Measurements from ENCODE around the gene MVK.

The MVK gene

DNA sequence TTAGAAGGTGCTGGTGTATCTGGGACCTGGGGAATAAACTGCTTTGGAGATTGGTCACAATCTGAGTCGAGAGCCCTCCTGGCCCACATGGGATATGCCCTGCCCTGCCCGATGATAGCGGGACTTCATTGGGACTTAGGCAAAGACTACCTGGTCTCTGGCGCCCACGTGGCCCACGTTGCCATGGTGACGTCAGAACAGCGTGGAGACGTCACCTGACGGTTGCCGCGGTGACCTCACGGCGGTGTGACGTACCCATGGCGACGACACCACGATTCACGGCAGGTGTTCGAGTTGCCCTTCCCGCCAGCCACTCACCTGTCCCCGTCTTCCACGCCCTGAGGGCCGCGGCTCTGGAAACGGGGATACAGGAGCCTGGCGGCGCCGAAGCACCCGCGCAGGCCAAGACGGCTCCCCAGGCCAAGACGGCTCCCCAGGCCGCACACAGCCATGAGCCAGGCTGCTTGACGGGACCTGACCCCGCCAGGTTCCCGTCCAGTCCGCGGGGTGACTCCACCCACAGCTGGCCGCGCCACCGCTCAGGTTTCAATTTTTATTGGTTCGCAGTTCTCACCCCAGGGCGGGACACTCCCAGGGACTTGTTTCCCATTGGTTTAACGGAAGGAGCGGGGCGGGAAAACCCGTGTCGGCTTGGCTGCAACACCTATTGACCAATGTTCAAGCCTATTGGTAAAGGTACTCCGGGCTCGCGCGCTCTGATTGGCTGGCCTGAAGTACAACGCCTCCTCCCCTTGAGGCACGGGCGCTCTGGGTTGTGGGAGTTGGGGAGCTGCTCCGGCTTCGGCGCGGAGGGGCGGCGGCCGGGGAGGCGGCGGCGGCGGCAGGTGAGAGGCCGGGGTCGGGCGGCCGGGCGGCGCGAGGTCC lies at the start of gene MVK, which contains the start of gene MMAB:
Gene MVK, plus strand, starts transcription at position 766 of the 885 bp plus-strand sequence. CDS start 1,029 bp downstream, outside the sequence.
Gene MMAB, minus strand, starts transcription at position 476 of the 885 bp plus-strand sequence. Its CDS starts 24 bp downstream, at position 452.
- DNase-seq = peak; percentile 98 to 99

DNA sequence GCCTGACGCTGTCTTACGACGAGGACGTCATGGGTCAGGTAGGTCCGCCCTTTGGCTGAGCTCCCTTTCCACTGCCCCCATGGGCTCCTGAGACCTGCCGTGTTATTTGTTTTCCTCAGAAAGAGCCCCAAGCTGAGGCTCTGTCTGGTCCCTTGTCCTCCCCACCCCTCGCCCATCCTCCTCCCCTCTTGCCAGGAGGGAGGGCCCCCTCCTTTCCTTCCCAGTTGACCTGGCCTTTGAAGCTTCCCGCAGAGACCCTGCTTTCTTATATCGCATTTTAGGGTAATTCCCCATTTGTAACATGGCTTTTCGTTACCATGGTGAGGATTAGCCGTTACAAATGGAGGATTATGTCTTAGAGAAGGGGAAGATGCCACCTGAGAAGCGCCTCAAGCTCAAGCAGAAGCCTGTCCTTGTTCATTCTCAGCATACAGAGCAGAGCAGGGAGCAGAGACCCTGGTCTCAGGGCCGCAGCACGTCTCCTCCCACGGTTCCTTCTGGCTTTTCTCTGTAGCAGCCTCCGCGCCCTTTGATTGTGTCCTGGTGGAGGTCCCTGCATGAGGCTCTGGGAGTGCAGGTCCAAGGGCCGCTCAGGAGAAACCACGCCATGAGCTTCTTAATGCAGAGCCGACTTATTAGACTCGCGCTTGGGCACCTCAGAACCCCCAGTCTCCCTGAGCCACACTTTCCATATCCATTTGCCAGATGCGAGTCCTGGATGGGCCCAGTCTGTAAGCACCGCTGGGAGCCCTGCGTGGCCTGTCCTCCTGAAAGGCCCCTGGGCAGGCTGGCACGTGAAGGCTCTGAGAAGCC lies 48.9 kb upstream of the MVK start:
- DNase-seq = no peak

DNA sequence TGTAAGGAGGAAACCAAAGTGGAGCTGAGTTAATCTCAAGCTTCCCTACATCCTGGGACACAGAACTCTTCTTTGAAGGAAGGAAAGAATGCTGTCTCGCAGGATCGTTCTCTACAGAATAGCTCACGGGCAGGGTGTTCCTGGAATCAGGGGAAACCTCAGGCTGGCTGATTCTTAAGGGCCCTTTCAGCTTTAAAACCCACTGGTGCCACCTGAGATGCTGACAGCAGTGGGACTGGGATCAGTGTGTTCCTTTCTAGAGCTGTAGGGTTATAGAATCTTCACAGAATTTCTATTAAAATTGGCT lies 48.4 kb upstream of the MVK start:
- no peak for DNase-seq

DNA sequence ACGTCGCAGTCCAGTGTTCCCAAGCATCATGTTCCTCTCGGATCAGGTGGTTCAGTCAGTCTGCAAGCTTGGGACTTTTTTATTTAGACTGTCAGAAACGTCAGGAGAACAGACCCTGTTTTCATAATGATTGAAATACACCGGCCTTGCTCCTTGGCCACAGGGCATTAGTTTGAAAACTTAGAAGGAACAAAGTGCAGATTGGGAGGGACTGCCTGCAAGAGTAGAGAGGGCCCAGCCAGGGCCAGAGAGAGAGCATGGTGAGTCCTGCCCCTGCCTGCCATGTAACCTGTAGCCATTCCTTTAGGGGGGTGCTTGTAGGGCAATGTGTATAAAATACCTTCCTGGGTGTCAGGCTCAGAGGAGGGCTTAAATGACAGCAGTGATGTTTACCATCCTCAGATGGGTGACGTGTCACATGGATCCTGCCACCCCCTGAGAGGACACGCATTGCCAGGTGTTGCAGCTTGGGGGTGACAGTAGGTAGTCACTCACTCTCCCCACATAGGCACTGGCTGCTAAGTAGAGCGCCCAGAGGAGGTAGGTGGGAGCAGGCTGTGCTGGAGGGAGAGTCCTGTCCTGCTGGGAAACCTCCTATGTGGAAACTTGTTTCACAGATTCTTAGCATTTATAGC lies 46.0 kb upstream of the MVK start:
- no peak for DNase-seq

DNA sequence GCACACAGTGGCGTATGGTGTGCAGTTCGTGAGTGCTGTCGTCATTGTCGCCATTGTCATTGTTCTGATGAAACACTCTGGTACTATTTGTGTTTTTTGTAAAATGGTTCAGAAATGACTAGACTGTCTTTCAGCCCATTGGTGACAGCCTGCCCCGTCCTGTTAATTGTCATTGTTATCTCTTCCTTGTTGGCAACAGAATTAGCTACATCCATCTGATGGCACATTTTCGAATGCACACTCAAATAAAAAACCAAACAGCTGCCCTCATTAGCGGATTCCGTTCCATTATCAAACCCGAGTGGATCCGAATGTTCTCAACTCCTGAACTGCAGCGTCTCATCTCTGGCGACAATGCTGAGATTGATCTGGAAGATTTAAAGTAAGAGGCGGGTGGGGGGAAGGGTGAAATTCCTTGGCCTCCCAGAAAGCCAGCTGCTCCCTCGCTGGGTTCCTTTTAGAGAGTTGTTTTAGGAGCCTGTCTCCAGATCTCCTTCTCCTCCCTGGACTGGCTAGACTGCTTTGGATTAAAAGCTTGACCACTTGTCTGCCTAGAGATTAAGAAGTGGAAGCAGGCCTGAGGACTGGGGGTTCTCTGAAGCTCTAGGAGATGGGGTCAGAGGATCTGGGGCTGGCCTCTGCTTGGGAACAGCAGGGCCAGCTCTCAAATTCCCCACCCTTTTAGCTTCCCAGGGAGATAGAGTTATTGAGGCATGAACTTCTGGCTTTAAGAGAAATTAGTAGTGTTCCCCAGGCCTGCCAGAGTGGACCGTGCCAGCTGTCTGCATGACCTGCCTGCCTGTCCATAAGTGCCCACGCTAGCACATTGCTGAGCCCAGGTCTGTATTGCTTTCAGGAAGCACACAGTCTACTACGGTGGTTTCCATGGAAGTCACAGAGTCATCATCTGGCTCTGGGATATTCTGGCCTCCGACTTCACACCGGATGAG lies 43.6 kb upstream of the MVK start:
- no peak for DNase-seq

DNA sequence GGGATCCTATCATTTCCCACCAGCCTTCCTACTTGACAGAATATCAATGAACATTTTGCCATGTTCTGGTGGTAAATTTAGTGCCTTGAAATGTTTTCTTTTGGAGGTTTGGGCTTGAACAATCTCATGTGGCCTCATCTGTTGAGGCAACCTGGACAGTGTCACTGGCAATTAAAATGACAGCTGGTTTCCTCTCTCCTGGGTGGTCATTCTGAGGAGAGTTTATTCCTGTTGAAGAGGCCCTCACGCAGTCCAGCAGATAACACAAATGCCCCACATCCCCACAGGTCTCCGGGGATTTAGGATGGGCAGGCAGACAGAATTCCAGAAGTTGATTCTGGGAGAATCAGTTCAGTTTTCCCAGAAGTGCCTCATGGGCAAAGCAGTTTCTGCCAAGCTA lies 42.2 kb upstream of the MVK start:
- no peak for DNase-seq

DNA sequence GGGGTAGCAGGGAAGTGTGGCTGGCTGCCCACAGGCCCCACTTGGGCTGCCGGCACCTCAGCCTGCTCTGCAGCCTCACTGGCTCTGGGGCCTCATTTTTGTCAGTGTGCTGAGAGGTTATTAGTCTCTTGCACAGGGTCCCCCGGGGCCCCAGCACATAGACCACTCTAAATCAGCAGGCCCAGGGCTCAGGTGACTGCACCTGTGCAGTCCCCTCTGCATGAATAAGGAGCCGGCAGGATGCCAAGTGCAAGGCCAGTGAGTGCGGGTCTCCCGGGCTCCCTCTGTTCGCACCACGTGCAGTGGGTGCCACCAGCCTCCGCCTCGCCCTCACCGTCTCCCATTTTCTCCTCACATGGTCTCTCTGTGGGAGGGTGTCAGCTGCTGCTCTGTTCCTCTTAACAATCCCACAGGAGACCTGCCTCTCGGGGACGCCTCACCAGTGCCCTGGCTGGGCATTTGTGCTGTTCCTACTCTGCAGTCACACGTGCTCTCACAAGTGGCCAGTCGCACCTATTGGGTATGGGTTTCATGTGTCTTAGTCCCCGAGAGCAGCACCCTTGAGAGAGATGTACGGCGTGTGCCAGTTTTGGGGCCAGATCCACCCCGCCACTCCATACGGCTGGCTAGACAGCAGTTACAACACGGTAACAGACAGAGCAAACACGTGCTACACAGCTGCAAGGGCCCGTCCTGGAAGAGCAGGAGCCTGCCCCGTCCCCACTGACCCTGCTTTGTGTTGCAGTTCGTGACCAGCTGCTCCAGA lies 40.7 kb upstream of the MVK start:
- DNase-seq = no peak

DNA sequence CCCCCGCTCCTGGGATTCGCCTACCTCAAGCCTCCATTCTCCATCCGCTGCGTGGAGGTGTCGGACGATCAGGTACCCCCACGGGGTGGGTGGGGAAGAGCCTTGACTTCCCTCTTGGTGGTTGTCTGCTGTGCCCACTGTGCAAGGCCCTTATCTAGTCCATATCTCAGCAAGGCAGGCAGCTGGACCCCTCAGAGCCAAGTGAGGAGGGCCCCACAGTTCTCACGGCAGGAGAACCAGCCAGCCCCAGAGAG lies 40.2 kb upstream of the MVK start:
- DNase-seq = no peak

DNA sequence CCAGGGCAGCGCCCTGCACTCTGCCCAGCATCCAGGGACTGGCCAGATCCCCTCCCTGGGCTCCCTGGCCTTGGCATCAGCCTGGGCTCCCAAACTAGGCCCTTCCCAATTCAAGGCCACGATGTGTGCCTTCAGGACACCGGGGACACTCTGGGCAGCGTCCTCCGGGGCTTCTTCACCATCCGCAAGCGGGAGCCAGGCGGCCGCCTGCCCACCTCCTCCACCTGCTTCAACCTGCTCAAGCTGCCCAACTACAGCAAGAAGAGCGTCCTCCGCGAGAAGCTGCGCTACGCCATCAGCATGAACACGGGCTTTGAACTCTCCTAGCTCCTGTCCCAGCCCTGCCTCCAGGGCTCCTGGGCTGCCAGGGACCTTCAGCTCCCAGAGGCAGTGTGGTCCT lies 39.1 kb upstream of the MVK start:
- DNase-seq = no peak

DNA sequence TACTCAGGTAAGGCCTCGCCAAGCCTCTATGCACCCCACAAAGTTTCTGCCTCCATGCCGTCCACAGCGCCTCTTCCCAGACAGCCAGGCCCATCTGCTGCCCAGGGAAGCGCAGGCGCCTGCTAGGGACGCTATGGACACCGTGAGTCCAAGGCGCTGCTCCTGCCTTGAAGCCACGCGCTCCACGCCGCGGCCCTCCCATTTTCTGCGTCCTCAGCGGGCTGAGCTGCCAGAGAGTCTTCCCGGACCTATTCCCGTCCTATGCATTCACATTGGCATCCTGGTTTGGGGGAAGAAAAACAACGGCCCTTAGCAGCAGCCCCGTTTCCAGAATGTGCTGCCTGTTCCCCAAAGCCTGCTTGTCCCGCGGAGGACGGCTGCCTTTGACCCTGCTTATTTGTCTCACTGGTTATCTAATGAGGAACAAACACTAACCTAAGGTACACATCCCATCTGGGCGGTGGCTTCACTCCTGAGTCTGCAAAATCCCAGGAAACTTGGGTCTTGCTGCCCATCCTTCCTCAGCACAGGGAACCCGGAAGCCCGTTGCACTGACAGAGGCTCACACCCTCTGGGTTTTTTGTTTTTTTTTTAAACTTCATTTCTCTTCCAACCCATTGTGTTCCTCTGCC lies 38.2 kb upstream of the MVK start:
- DNase-seq = no peak

DNA sequence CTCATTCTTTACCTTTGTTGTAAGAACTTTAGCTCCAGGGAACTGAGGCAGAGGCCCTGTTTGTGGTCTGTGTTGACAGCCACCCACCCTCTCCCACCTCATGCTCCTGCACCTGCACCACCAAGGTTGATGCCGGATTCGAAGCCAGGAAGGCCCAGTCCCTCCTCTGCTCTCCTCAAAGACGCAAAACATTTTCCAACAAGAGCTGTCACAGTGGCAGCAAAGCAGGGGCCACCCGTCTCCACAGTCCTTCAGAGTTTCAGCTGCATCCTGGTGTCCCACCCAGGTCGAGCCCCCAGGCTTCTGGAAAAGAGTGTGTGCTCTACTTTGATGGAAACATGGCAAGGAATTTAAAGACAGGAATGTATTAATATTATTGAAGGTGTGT lies 37.7 kb upstream of the MVK start:
- no peak for DNase-seq

DNA sequence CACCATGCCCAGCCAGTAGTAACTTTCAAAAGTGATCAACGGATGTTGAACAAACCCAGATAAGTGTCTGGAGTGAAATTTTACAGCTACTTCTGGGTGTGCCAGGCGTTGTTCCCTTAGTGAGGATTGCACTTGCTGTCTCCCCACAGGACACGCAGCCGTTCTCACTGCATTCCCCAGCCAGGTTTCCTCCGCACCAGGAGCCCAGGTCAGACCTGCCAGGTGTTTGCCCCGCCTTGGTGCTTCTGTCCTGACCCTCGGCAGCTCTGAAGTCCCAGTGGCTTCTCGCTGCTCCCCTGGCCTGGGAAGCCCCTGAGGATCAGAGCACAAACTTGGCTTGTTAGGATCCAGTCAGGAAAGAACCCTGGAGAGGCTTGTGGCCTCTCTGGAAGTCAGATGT lies 36.5 kb upstream of the MVK start:
- no peak for DNase-seq

DNA sequence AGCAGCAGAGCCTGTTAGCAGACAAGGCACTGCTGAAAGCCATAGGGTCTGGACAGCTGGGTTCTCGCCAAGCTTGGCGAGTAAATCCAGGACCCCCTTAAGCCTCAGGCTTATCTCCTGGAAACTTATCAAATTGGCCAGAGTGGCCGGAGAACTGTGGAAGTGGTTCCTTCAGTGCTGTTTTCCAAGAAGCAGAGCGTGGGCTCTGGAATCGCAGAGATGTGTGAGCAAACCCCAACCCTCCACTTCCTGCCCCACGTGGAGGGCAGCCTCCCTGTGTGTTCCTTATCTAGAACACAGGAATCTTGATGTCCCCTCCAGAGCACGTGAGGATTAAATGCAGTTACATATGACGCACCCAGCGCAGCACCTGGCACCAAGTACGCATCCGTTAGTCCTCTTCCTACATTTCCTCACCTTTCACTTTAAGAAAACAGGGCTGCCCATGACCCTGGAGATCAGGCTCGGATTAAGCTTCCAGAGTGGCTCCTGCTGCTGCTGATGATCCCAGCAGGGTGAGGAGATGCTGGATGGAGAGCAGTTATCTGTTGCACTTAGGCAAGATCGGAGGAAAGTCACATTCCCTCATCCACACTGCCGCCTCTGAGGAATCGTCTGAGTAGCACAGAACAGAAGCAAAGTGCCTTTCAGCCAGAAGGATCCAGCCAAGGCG lies 35.3 kb upstream of the MVK start:
- DNase-seq = no peak

DNA sequence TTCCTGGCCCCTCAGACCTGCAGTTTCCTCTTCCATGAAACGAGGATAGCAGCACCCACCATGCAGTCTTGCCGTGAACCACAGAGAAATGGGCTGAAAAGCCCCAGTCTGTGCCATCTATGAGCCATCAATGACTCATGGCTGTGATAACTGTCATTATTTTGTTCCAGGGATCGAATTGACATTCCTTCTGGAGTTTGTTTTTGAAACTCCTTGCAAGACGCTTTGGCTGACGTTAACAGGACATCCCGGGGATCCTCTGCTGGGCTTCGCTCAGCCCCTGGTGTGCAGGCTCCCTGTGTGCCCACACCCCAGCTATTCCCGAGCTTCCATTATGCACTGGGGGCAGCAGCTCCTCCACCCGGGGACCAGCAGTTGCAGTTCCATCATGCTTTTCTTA lies 34.1 kb upstream of the MVK start:
- no peak for DNase-seq

DNA sequence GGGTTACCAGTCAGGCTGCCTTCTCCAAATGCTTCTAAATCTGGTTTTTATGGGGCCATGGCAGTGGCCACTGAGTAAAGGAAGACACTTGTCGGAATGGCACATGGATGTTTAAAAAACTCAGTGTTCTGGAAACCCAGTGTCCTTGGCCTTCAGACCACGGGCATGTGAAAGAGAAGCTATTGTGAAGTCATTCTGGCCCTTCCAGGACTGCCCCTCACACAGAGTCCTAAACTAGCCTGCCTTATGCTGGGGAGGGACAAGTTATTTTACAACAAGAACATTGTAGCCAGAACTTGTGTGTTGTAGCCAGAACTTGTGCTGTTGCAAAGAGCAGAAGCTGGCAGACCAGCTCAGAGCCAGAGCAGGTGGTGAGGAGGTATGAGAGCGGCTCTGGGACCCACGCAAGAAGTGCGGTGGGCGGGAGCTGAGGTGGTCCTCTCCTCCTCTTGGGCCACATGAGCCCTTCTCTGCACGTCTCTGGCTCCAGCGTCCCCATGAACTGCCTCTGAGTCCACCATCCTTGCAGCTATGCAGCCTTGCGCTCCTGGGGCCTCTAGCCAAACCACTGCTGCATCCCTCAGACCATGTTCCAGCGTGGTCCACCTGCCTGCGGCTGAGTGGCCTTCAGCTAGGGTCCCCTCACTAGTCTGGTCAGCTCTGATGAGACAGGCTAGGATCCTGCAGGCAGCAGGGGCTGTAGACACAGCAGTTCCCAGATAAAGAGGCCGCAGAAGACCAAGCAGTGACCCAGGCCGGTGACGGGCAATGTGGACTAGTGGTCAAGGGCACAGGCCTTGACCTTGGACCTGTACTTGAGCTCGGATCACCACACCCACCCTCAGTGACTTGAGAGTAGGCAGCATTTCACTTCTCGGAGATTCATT lies 32.8 kb upstream of the MVK start:
- DNase-seq = no peak

DNA sequence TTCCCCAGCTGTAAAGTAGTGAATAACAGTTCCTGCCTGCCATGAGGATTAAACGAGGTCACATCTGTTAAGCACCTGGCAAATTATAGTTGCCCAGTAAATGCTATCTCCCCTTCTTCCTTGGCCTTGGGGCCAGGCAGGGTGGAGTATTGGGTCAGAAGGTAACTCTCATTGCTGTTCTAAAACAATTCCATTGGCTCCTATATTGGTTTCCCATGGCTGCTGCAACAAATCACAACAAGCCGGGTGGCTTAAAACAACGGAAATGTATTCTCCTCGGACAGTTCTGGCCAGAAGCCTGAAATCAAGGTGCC lies 32.2 kb upstream of the MVK start:
- no peak for DNase-seq

DNA sequence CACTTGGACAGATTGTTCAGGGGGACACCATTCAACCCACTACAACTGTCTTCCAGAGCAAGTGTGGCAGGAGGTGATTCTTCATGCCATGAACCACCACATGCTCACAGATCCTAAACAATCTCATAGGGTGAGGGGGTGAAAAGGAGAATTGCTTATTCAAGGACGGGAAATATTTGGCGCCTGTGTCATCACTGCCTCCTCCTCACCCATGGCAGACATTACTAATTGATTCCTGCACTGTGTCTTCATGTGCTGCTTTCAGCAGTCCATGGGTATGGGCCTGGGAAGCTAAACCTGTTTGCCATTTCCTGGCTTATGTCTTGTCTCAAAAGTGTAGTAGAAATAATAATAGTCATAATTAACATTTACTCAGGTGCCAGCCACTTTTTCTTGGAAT lies 31.6 kb upstream of the MVK start:
- no peak for DNase-seq

DNA sequence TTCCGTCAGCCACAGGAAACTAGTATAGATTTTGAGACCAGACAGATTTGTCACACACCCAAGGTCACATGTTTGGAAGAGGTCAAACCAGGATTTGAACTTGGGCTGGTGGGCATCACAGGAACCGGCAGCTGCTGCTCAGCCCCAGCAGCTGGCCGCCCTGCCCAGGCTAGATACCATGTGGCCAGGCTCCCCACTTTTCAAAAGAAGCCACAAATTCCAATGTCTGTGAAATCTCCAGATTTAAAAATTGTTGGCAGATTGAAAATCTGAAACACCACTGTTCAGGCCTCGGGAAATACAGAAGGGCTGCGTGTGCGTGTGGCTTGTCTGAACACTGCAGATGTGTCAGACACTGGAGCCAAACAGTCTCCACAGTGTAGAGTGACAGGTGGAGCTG lies 30.7 kb upstream of the MVK start:
- DNase-seq = no peak

DNA sequence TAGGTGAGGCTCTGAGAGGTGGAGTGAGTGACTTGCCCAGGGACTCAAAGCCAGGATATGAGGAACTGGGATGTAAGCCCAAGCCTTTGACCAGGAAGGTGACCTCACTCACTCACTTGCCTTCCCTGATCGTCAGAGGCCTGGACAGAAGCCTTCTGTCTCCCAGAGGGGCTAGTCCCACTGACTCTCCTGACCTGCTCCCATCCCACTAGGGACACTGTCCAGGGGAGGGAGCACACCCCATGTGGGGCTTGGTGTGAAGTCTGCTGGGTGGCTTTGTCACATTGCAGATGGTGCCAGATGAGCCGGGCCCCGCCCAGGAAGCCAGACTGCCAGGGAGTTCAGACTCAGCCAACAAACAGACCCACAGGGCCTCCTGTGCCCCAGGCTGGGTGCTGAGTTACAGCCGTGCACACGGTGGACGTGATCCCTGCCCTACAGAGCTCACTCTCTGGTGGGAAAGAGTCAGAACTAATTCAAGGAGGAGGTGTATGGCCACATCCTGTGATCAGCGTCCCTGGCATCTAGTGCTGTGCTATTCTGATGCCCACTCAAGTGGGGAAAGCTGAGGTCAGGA lies 28.6 kb upstream of the MVK start:
- no peak for DNase-seq

DNA sequence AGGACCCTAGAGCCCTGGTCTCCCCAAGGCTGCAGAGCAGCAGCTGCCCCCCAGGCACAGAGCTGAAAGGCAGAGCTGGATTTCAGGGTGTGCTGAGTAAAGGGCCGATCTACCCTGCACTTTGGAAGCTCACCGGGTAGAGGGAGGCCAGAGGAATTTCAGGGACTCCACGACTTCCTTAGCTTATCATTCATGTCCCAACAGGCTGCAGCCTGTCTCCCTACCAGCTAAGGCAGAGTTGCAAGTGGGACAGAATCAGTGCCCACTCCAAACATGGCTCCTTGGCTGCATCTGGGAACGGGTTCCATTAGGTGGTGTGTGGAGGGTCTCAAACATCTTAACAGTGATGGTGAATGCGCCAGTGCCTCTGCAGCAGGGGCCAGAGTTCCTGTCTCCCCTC lies 27.8 kb upstream of the MVK start:
- DNase-seq = no peak
